Neural progenitor cell (in vitro differentiated cells): ENCODE results near the gene IRX5.

Source experiments
- CTCF ChIP-seq: fragments of 200-600 bp; sonication (generic); IDR thresholded peaks from 2 replicates; pipeline ENCODE4 v1.5.1; 2017; ENCODE audit warnings: antibody characterized with exemption, mild to moderate bottlenecking
- EZH2 ChIP-seq: fragments of 200-600 bp; sonication (generic); IDR thresholded peaks from 2 replicates; pipeline ENCODE4 v1.6.1; 2017; ENCODE audit warnings: antibody characterized with exemption, mild to moderate bottlenecking, moderate library complexity

GRCh38 chr16:54926166-54926838 is 4.4 kb upstream of the IRX5 start:
- TF ChIP-seq EZH2 (no peak), CTCF (no peak)
